Activated CD4-positive, alpha-beta T cell treated with anti-CD3 and anti-CD28 coated beads, Interleukin-2, amount 50 U/mL, for 24 hours (primary cell): Measurements from ENCODE around the gene TIMP4.

Source experiments
- DNase-seq, 2 donors: peaks; one replicate each; pipeline ENCODE4 v3.0.0-alpha.2; 2020; ENCODE audit warnings: low read depth in 1 of 2, low spot score in 1 of 2

The TIMP4 gene

GRCh38 chr3:12107071-12107713, 51.5 kb downstream of the TIMP4 start:
- DNase-seq, result no peak
